GM21447 (cell line): Measurements from ENCODE around the gene ZHX3.

Experiments used
- ATAC-seq: cut with Tn5 transposase; IDR thresholded peaks from one replicate; pipeline ENCODE4 v1.9.1; 2021; ENCODE audit not compliant: unreplicated experiment

ZHX3 gene

DNA sequence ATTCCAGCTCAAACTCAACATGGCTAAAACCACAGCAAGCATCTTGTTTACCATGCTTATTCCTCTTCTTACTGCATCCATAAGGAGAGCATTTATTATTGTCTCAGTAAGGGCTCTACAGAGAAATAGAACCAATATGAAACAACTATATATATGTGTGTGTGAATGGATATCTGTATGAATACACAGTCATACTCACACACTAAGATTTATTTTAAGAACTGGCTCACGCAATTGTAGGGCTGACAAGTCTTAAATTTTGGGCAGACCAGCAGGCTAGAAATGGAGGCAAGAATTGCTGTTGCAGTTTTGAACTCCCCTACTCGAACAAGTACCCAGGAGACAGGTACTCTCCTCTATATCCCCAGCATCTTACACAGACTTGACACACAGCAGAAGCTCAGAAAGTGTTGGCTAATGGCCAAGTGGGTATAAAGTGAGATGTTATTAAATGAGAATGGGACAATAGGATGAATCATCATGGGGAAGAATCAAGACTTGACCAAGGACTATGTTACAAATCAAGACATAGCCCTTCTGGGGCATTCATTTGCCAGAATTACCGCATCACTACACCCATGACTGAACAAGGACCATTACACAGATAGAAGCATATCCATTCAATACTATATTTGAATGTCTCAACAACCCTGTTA, 13.0 kb downstream of the ZHX3 start:
- no peak for ATAC-seq

- no peak for ATAC-seq
These were observed 13.5 kb downstream of the ZHX3 start for GRCh38 chr20:41304002-41304401.

DNA sequence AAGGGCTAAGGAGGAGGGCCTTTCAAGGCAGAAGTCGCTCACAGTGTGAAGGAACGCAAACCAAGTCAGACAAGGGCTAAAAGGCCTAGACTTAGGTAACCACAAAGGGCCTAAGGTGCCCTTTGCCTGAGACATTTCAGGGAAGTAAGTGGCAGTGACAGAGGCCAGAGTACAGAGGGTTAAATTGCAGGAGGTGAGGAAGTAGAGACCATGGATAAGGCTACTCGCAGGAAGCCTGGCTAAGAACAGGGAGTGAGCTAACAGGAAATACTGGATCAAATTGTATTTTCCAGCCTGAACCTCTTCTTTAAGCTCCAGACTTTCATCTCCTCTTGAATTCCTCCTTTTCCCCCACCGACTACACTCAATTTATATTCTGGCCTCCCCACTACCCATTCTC, 16.6 kb downstream of the ZHX3 start:
- ATAC-seq = no peak

- no peak for ATAC-seq
These were observed 17.1 kb downstream of the ZHX3 start for GRCh38 chr20:41300383-41300782.

DNA sequence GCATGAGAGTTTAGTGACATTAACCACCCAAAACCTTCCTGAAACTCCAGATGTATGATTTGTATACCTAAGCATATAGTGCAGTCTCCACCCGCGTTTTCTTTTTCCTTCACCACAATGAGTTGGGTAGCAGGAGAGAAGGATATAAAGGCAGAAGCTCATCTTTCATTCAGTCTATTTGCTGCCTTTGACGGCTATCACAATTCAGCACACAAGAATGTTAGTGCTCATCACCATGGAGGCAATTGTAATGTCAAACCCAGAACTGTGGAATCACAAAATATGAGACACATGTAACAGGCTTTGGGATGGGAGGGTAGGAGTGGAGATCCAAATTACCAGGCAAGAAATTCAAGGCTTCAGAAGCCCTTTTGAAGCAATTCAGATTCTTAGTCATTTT, 17.6 kb downstream of the ZHX3 start:
- ATAC-seq = no peak

GRCh38 chr20:41293269-41294037, 24.1 kb downstream of the ZHX3 start:
- no peak for ATAC-seq

GRCh38 chr20:41290804-41291389, 26.6 kb downstream of the ZHX3 start:
- no peak for ATAC-seq

DNA sequence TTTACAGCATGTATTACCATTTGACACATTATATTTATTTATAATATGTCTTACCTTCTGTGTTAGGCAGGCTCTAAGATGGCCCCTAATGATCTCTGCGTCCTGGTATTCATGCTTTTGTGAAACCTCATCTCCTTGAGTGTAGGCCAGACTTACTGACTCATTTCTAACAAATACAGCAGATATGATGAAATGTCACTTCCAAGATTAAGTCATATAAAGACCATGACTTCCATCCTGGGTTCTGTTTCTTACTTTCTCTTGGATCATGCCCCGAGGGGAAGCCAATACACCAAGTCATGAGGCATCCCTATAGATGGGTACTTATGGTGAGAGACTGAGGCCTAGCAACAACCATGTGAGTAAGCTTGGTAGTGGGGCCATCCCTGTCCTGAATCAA, 30.2 kb downstream of the ZHX3 start:
- no peak for ATAC-seq

GRCh38 chr20:41286240-41286851, 31.2 kb downstream of the ZHX3 start:
- no peak for ATAC-seq

DNA sequence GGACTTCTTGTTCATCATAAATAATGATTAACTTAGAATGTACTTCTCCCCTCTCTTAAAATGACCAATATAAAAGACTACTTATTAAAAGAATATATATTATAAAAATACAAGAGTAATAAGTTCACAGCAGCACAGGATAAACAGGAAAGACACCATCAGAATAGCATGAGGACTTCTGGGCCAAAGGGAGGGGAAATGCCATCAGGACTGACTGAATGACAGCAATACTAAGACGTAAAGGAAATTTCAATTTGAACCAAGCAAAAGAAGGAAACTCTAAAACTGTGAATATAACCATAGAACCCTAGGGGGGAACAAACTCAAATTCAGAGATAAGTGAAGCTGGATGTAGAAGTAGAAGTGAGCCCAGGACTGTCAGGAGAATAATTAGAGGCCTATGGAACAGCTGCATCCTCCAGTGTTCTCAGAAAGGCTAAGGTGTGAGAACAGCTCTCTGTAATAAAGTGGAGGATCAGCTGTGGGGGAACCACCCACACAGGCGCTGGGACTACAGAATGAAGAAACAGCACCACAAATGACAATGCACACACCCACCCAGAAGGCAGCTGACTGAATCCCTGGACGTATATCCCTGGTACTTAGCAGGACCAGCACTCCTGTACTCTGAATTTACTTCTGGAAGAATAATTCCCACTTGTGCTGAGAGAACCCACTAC, 37.8 kb downstream of the ZHX3 start:
- ATAC-seq = peak; percentile 58

- ATAC-seq = no peak
These were observed 38.6 kb downstream of the ZHX3 start for GRCh38 chr20:41278936-41279335.

DNA sequence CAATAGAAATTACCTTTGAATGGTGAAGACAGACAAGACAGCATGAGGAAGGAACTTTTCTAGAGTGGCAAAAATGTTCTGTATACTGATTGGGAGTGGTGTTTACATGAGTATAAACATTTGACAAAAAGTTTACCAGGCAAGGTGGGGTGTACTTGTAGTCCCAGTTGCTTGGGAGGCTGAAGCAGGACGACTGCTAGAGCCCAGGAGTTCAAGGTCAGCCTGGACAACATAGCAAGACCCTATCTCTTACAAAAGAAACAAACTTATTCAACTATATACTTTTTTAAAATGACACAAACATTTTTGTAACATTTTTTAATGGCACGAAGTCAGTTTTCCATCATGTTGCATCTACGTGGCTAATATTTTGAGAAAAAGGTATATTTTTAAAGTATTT, 40.5 kb downstream of the ZHX3 start:
- ATAC-seq = no peak

DNA sequence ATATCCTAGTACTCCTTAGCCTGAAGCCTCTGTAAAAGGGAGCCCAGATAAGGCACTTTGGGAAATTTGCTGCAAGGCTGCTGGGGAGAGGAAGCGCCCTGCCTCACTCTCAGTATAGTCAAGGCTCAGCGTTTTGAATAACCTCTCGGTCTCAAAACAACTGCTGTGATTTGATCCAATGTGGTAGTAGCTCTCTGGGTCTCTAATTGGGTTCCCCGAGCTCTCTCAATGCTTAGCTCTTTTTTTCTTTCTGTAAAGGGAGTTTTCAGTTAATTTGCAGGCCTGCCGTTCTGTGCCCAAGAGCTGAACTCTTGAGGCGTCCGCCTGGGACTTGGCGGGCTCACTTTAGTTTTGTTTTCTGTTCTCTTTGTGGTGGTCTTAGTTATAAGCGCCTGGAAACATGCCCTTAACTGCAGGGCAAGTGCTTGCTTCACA, 41.2 kb downstream of the ZHX3 start:
- ATAC-seq = no peak

GRCh38 chr20:41275301-41275731, 42.2 kb downstream of the ZHX3 start:
- ATAC-seq = no peak

GRCh38 chr20:41274152-41274551, 43.4 kb downstream of the ZHX3 start:
- ATAC-seq = no peak

DNA sequence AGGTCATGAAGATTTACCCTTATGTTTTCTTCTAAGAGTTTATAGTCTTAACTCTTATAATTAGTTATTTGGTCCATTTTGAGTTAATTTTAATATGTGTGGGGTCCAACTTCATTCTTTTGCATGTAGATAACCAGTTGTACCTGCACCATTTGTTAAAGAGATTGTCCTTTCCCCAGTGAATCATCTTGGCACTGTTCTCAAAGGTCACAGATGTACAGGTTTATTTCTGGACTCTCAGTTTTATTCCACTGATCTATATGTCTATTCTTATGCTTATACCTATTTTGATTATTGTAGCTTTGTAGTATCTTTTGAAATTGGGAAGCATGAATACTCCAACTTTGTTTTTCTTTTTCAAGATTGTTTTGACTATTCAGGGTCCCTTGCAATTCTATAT, 44.1 kb downstream of the ZHX3 start:
- no peak for ATAC-seq

DNA sequence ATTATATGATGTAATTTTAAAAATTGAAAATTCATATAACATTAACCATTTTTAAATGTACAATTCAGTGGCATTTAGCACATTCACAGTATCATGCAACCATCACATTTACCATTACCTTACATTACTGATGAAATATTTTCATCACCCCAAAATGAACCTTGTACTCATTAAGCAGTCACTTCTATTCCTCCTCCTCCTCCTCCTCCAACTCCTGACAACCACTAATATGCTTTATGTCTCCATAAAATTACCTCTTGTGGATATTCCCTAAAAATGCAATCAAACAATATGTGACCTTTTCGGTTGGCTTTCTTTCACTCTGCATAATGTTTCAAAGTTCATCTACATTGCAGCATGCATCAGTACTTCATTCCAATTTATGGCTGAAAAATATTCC, 45.2 kb downstream of the ZHX3 start:
- ATAC-seq = no peak

DNA sequence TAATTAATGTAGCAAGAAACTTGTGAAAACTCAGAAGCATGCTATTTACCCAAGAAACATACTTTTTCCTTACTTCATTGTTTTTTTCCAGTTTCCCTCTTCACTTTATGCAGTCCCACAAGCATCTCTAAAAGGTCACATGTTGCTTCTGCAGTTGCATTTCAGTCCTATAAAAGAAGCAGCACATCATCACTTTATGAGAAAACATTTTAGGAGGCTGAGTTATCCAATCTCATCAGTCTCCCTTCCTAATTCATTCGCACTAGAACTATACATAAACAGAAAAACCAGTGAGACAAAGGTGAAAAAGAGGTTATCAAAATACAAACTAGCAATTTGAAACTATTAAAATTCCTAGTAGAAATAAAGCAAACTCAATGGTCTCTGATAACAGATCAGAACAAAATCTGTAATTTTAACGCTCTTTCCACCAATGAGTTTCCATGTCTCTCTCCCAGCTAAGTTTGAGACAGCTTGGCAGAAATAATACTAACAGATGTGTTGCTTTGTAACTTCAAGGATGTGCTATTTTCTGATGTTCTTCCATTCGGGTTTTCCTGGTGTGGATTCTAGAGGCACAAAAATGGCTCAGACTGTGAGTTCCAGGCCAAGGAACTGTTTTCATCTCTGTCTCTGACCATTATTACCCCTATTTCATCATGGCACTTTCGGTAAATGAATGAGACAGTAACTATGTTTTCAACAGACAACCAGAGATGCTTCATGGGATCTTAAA, 48.4 kb downstream of the ZHX3 start:
- ATAC-seq = no peak

DNA sequence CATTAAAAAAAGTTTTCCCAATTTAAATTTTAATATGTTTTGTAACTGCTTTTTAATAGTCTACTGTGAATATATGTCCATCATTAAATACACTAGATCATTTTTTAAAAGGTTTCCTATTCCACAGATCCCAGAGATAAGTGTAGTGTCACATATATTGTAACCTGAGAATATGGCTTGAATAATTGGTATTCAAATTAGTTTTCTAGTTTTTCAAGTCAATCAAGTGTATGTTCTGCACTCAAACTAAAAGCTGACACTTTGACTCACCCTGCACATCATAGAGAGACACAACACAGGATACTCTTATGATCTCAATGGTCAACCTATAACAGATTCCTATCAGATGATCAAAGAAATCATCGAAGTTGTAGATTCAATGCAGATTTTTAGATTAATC, 49.1 kb downstream of the ZHX3 start:
- no peak for ATAC-seq

GRCh38 chr20:41265938-41266337, 51.6 kb downstream of the ZHX3 start:
- no peak for ATAC-seq

DNA sequence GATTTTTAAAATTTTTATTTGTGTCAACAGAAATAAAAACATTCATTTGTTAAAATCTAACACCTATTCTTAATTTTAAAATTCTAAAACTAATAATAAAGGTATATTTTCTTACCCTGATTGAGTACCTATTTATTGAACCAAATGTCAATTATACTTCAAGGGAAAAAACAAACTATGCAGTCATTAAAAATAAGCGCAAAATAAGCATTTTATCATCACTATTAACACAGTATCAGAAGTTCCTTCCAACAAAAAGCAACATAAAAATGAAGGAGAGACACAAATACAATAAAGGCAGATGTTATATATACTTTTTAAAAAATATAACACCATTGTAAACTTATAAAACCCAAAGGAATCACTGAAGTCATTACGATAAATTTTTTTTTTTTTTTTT, 52.7 kb downstream of the ZHX3 start:
- no peak for ATAC-seq
